SU-DHL-6 (cell line): Measurements from ENCODE around the gene CLIP2.

Experiments
- H2AFZ ChIP-seq: fragments of 200-600 bp; sonication (generic); 2 replicates; pipeline ENCODE4 v1.6.1; 2014; ENCODE audit warnings: low read depth, mild to moderate bottlenecking, moderate library complexity, mixed read lengths, antibody characterized with exemption, low read length; ENCODE audit not compliant: severe bottlenecking
- H3F3A ChIP-seq: fragments of 200-600 bp; shearing (Covaris generic); 2 replicates; pipeline ENCODE4 v1.6.0; 2016; ENCODE audit warnings: antibody characterized with exemption, mild to moderate bottlenecking; ENCODE audit not compliant: insufficient read depth
- H3K27ac ChIP-seq: fragments of 200-600 bp; sonication (generic); 2 replicates; pipeline ENCODE4 v1.5.1; 2016; ENCODE audit warnings: low read depth, mild to moderate bottlenecking, low read length, moderate library complexity, mixed read lengths
- H3K27me3 ChIP-seq: fragments of 200-600 bp; sonication (generic), shearing (Covaris generic); 2 replicates; pipeline ENCODE4 v1.6.0; 2014; ENCODE audit warnings: mild to moderate bottlenecking, low read length
- H3K36me3 ChIP-seq: fragments of 200-600 bp; sonication (generic); 2 replicates; pipeline ENCODE4 v1.6.1; 2014; ENCODE audit warnings: mild to moderate bottlenecking, low read length, mixed read lengths
- H3K4me2 ChIP-seq: fragments of 300-600, 200-600 bp; shearing (Covaris generic), sonication (generic); 2 replicates; pipeline ENCODE4 v1.6.0; 2014; ENCODE audit warnings: low read length, low read depth, mild to moderate bottlenecking; ENCODE audit not compliant: poor library complexity, severe bottlenecking
- H3K4me3 ChIP-seq: fragments of 200-600 bp; sonication (generic); 2 replicates; pipeline ENCODE4 v1.5.1; 2014; ENCODE audit warnings: antibody characterized with exemption, low read length, mild to moderate bottlenecking, mixed read lengths; ENCODE audit not compliant: insufficient read depth, poor library complexity, severe bottlenecking
- H3K79me2 ChIP-seq: fragments of 200-600 bp; sonication (generic); 2 replicates; pipeline ENCODE4 v1.6.1; 2014; ENCODE audit warnings: mild to moderate bottlenecking, low read length, moderate library complexity; ENCODE audit not compliant: insufficient read depth
- H3K9ac ChIP-seq: fragments of 200-600 bp; sonication (generic); 2 replicates; pipeline ENCODE4 v1.7.0; 2014; ENCODE audit warnings: mild to moderate bottlenecking, low read length
- H3K9me2 ChIP-seq: fragments of 200-600 bp; sonication (generic); replicated peaks from 2 replicates; pipeline ENCODE4 v1.6.1; 2014; ENCODE audit warnings: low read length; ENCODE audit not compliant: insufficient read depth
- H3K9me3 ChIP-seq: fragments of 200-600 bp; sonication (generic); 2 replicates; pipeline ENCODE4 v1.6.1; 2014; ENCODE audit warnings: low read length, mixed read lengths; ENCODE audit not compliant: insufficient read depth
- H4K20me1 ChIP-seq: fragments of 200-600 bp; sonication (generic); 2 replicates; pipeline ENCODE4 v1.6.1; 2014; ENCODE audit warnings: low read depth, mild to moderate bottlenecking, antibody characterized with exemption, low read length, moderate library complexity, mixed read lengths
- CTCF ChIP-seq: fragments of 200-600 bp; sonication (generic); IDR thresholded peaks from one replicate; pipeline ENCODE4 v1.5.1; 2017; ENCODE audit warnings: antibody characterized with exemption, mild to moderate bottlenecking, low read length, moderate library complexity; ENCODE audit not compliant: insufficient read depth, poor library complexity, severe bottlenecking
- EZH2phosphoT487 ChIP-seq: fragments of 200-600 bp; sonication (generic), shearing (Covaris generic); conservative IDR thresholded peaks from 2 replicates; pipeline ENCODE4 v1.6.1; 2018; ENCODE audit warnings: mild to moderate bottlenecking, antibody characterized with exemption, low read length, moderate library complexity, mixed read lengths

CLIP2 gene

GRCh38 chr7:74452748-74453321, 163.6 kb downstream of the CLIP2 start:
- Histone ChIP-seq H3K27ac (no peak overlapping the region), H3K4me3 (no peak overlapping the region), H3K9ac (no peak overlapping the region)

GRCh38 chr7:74453322-74454011, 164.3 kb downstream of the CLIP2 start, which contains the start of gene GTF2IRD1:
TSS of gene GTF2IRD1 (plus strand) at chr7:74453906. CDS start at chr7:74508081, 54,175 bp downstream.
- Histone ChIP-seq H3K27ac (no peak within 1 kb of the TSS), H3K79me2 (no peaks in the 10 kb centered on the region), H3K4me2 (no peak within 1 kb of the TSS), H4K20me1 (no peaks in the 10 kb centered on the region), H3K4me3 (no peak within 1 kb of the TSS), H3K9me2 (no peaks in the 10 kb centered on the region), H3K27me3 (no peaks in the 10 kb centered on the region), H3K36me3 (no peaks in the 10 kb centered on the region), H3F3A (no peaks in the 10 kb centered on the region), H2AFZ (no peak within 1 kb of the TSS), H3K9ac (no peak within 1 kb of the TSS), H3K9me3 (no peaks in the 10 kb centered on the region)
- TF ChIP-seq CTCF = no peak
- TF ChIP-seq EZH2phosphoT487 = no peak

More at GRCh38 chr7:74452748-74453321, 163.6 kb downstream of the CLIP2 start:
- no peak overlapping the region for H2AFZ ChIP-seq
- H3K36me3 ChIP-seq = no peaks in the 10 kb centered on the region
- no peaks in the 10 kb centered on the region for H3K9me3 ChIP-seq
- no peak for TF ChIP-seq CTCF
- TF ChIP-seq EZH2phosphoT487 = no peak
- H3F3A ChIP-seq = no peaks in the 10 kb centered on the region
- H3K4me2 ChIP-seq = no peak overlapping the region
- H3K9me2 ChIP-seq = no peaks in the 10 kb centered on the region
- H3K27me3 ChIP-seq = no peaks in the 10 kb centered on the region
- H3K79me2 ChIP-seq = no peaks in the 10 kb centered on the region
- no peaks in the 10 kb centered on the region for H4K20me1 ChIP-seq

- H3K36me3 ChIP-seq = no peaks in the 10 kb centered on the region
- no peaks in the 10 kb centered on the region for H3K9me3 ChIP-seq
- no peaks in the 10 kb centered on the region for H3K9me2 ChIP-seq
- H3K4me2 ChIP-seq = no peak overlapping the region
- H3K4me3 ChIP-seq = no peak overlapping the region
- H3K27ac ChIP-seq = no peak overlapping the region
- TF ChIP-seq EZH2phosphoT487 (no peak), CTCF (no peak)
- no peak overlapping the region for H2AFZ ChIP-seq
- H3K27me3 ChIP-seq = no peaks in the 10 kb centered on the region
- H3K79me2 ChIP-seq = no peaks in the 10 kb centered on the region
- no peaks in the 10 kb centered on the region for H4K20me1 ChIP-seq
- no peaks in the 10 kb centered on the region for H3F3A ChIP-seq
- H3K9ac ChIP-seq = no peak overlapping the region
Measured at GRCh38 chr7:74454021-74454924, 165.1 kb downstream of the CLIP2 start.
